ENCODE results near the gene ANKDD1A.

ANKDD1A gene

GRCh38 chr15:64911311-64912186, at the start of gene ANKDD1A:
ANKDD1A (plus strand) TSS chr15:64911902; CDS start chr15:64911931, 29 bp downstream.
- DNase-seq (ENCODE audit: low read depth in 2 of 2) = no peak

- DNase-seq (ENCODE audit: low read depth in 2 of 2) = no peak
Observed at GRCh38 chr15:64861960-64862359, 49.7 kb upstream of the ANKDD1A start.

DNA sequence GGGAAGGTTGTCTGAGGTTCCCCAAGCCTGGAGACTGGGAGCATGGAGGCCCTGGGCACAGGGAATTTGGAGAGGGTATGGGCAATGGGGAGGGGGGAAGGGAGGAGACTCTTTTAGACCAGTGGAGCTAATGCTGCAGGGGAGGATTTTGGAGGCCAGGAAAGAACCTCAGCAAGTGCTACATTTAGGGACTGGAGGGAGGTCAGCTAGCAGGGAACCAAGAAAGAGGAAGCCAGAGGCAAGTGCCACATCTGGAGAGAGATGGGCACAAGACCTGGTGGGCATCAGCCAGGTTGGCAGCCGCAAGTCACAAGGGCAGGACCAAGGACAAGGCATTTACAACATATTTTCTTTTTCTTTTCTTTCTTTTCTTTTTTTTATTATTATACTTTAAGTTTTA, 49.3 kb upstream of the ANKDD1A start:
- DNase-seq (ENCODE audit: low read depth in 2 of 2) = no peak

- no peak for DNase-seq (ENCODE audit: low read depth in 2 of 2)
Observed at GRCh38 chr15:64864068-64864467, 47.6 kb upstream of the ANKDD1A start.

- DNase-seq (ENCODE audit: low read depth in 2 of 2) = no peak
Observed at GRCh38 chr15:64865126-64865997, 46.3 kb upstream of the ANKDD1A start.

DNA sequence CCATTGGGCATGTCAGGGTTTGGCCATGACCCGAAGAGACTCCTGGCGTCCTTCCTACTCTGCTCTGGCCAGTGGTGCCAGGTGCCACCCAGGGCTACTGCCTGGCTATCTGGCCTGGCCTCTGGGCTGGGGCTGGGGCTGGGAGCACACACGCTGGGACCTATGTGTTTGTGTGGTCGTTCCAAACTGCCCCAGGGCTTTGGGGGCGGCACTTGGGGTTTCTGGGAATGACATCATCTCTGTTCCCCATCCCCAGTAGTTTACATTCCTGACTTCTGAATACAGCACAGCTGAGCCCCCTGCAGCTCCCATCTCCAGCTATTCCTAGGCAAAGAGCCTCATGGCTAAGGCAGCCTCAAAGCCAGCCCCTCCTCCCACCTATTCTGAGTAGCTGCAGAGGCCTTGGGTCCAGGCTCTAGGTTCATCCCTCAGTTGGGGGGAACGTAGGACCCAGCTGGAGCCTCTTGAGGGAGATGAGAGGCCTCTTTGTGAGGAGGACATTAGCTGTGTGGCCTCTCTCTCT, 45.6 kb upstream of the ANKDD1A start:
- peak; percentile 74 to 75 for DNase-seq (ENCODE audit: low read depth in 2 of 2)

DNA sequence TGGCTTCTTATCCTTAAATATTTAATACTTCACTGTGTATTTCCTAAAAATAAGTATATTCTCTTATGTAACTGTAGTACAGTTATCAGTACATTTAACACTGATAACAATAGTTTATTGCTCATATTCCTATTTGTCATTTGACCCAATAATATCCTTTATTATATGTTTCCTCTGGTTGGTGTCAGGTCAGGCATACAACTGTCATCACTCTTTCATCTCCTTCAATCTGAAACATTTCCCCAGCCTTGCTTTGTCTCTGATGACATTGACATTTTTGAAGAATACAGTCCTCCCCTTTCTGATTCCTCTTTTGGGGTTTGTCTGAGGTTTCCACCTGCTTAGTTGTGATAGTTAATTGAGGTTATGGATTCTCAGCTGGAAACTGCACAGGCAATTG, 42.2 kb upstream of the ANKDD1A start:
- no peak for DNase-seq (ENCODE audit: low read depth in 2 of 2)

DNA sequence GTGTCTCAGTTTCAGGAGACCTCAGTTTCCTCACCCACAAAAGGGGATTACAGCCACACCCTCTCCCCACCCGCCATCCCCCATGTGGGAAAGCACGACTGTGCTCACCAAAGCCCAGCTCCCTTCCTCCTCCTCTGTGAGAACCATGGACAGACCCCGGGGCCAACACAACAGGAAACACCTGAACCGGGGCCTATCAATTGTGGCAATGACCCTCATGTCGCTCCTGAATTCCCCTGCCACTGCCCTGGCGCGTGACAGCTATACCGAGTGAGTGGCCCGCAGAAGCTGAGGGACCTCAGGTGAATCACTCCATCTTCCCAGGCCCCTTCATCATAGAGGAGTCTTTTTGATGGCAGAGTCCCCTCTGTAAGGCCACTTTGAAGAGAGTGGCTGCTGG, 41.3 kb upstream of the ANKDD1A start:
- no peak for DNase-seq (ENCODE audit: low read depth in 2 of 2)

DNA sequence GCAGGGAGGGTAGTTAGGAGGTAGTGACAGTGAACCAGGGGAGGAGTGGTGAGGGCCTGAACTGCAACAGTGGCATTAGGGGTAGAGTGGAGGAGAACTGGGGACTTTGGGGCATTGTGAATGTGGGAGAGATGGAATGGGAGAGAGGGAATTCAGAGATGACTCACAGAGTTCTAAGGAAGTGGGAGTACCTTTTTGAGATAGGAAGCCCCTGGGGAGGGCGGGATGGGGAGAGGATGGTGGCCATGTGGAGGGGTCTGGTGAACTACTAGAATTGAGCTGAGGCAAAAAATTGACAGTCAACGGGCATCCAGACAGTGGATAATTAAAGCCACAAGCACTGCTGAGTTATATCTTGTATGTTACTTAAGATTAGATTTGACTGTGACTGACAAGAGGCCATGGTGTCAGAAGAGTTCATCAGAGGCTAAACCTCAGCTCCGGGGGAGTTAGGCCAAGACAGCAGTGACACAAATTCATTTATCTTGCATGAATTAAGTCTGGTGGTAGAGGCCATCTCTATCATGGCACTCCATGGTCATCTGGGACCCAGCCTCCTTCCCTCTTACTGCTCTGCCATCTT, 36.0 kb upstream of the ANKDD1A start:
- DNase-seq (ENCODE audit: low read depth in 2 of 2) = no peak

- DNase-seq (ENCODE audit: low read depth in 2 of 2) = no peak
Observed at GRCh38 chr15:64877435-64877834, 34.3 kb upstream of the ANKDD1A start.

DNA sequence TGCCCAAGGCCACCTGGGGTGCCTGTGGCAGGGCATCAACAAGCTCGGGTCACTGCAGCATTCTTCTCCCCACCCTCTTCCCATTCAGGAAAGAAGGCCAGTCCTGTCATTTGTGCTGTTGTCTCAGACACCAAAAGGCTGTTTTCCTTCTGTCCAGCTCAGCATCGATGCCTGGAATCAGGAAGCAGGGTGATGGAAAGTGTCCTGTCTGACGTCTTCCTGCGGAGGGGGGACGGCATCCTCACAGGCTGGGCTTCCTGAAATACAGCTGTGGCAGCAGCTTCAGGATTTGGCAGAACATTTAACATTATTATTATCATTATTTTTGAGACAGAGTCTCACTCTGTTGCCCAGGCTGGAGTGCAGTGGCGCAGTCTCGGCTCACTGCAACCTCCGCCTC, 33.0 kb upstream of the ANKDD1A start:
- DNase-seq (ENCODE audit: low read depth in 2 of 2) = no peak

GRCh38 chr15:64883100-64883581, 28.6 kb upstream of the ANKDD1A start:
- no peak for DNase-seq (ENCODE audit: low read depth in 2 of 2)

GRCh38 chr15:64883997-64884511, 27.6 kb upstream of the ANKDD1A start:
- peak; percentile 36 to 51 for DNase-seq (ENCODE audit: low read depth in 2 of 2)

DNA sequence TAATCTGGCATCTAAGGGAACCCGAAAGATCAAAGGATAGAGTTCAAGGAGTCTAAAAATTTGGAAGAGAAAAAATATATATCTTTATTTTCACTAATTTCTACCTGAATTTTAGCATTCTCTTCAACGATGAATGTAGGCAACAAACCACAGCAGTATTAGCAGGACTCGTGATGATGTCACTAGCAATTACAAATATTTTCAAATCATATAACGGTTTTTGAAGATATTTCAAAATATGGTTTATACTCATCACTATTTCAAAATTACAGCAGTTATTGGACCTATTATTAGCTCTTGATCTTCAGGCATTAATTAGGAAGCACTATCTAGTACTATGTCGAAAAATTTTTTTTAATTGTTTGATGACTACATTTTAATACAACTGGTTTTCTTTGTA, 27.0 kb upstream of the ANKDD1A start:
- DNase-seq (ENCODE audit: low read depth in 2 of 2) = no peak

DNA sequence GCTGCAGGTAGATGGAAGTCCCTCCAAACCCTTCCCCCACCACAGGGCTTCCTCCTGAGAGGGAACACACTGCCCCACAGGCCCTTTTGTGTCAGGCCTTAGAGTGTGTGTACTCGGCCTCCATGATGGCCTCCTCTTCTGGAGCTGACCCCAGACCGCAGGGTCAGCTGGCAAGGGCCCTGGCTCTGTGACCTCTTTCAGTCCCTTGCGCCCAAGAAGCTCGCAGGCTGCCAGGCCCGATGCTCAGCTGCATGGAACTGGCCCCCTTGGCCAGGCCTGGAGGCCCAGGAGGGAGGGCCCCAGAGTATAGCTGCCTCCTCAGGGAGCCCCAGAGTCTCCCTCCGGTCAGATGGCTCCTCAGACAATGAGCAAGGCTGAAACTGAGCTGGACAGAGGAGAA, 23.4 kb upstream of the ANKDD1A start:
- no peak for DNase-seq (ENCODE audit: low read depth in 2 of 2)

DNA sequence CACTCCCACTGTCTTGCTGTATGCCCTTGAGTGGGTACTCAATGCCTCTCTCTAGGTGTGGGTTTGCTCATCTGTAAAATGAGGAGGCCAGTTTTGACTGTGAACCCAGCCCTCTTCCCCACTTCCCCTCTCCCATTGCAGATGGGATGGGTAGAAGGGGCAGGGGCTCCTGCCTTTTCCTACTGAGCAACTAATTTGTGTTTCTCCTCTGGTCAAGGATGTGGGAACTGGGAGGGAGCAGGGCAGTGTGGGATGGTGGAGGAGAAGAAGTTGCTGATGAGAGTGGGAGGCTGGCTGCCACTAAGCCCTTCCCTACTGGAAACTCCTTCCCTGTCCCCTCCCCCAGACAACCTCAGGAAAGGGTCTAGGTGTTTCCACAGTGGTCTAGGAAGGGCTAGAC, 20.1 kb upstream of the ANKDD1A start:
- DNase-seq (ENCODE audit: low read depth in 2 of 2) = no peak

GRCh38 chr15:64892847-64893403, 18.8 kb upstream of the ANKDD1A start:
- no peak for DNase-seq (ENCODE audit: low read depth in 2 of 2)

DNA sequence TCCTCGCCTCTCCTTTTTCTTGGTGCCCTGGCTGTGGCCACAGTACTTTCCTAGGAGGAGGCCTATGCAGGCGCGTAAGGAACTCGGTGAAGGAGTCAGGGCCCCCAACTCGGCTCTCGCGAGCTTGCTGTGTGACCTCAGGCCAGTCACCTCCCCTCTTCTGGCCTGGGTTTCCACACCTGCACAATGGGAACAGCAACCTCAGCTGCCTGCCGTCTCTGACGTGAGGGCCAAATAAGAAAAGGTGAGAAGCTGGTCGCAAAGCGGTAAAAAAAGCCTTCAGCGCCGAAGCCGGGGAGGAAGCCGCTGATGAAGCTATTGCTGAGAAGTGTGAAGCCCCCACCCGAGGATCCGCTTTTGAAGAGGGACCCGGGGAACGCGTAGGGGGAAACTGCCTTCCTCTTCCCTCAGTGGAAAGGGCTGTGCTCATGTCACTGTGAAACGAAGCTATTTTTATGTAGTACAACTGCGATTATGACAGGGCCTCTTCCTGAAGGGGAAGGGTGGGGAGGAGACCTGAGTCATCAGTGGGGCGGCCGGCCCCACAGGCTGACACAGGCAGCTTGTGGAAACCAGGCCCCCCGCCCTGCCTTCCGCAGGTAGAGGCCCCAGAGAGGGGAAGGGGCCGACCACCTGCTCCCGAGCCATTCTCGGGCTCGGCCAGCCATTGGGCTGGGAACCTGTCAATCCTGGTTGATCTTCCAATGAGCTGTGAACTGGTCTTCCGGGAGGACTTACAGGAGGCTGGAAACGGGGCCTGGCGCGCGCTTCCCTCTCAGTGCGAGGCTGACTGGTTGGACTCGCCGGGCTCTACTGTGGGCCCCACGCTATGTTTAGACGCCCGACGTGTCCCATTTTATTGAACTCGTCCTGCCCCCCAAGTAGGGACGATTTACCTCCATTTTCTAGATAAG, 18.0 kb upstream of the ANKDD1A start:
- peak; percentile 96 for DNase-seq (ENCODE audit: low read depth in 2 of 2)

- no peak for DNase-seq (ENCODE audit: low read depth in 2 of 2)
Observed at GRCh38 chr15:64894395-64895056, 17.2 kb upstream of the ANKDD1A start.

All from fibroblast of skin of left quadriceps (primary cell).